HFF-Myc (cell line): ENCODE measurements around the gene SPOPL.

Source experiments
- DNase-seq: peaks from one replicate; pipeline ENCODE4 v3.0.0-alpha.2; 2011; ENCODE audit warnings: low read depth; ENCODE audit errors: extremely low read depth
- H3K4me3 ChIP-seq: replicated peaks from 2 replicates; pipeline ENCODE4 v1.5.1; 2011; ENCODE audit warnings: low read depth, mild to moderate bottlenecking, control low read depth, low read length
- CTCF ChIP-seq: IDR thresholded peaks from 2 replicates; pipeline ENCODE4 v1.5.1; 2012; ENCODE audit warnings: mild to moderate bottlenecking, low read depth, low read length, control low read depth; ENCODE audit errors: missing control alignments

SPOPL gene

GRCh38 chr2:138609446-138609845, 107.9 kb downstream of the SPOPL start:
- DNase-seq: no peak
- no peak overlapping the region for H3K4me3 ChIP-seq
- TF ChIP-seq CTCF: no peak

GRCh38 chr2:138610201-138610953, 108.8 kb downstream of the SPOPL start:
- no peak for DNase-seq
- H3K4me3 ChIP-seq: no peak overlapping the region
- no peak for TF ChIP-seq CTCF

- DNase-seq: no peak
- H3K4me3 ChIP-seq: no peak overlapping the region
- TF ChIP-seq CTCF: no peak
Measured at GRCh38 chr2:138615257-138615656, 113.7 kb downstream of the SPOPL start.

- TF ChIP-seq CTCF: no peak
- no peak for DNase-seq
- no peak overlapping the region for H3K4me3 ChIP-seq
Measured at GRCh38 chr2:138617026-138617425, 115.5 kb downstream of the SPOPL start.

GRCh38 chr2:138618971-138619370, 117.4 kb downstream of the SPOPL start:
- no peak for TF ChIP-seq CTCF
- DNase-seq: no peak
- H3K4me3 ChIP-seq: no peak overlapping the region

GRCh38 chr2:138620431-138620830, 118.9 kb downstream of the SPOPL start:
- TF ChIP-seq CTCF: no peak
- no peak overlapping the region for H3K4me3 ChIP-seq
- no peak for DNase-seq

- H3K4me3 ChIP-seq: no peak overlapping the region
- no peak for DNase-seq
- TF ChIP-seq CTCF: no peak
Measured at GRCh38 chr2:138621139-138621538, 119.6 kb downstream of the SPOPL start.
